Type B pancreatic cell (in vitro differentiated cells): ENCODE measurements around the gene SESN3. TPM values are rescaled to one million over a fixed set of nuclear protein-coding genes. Genes with fewer than 3 reads are reported as not detected.
"Not testable (repeated sequence)": the region's sequence is repeated elsewhere in the genome, so short reads cannot be mapped to it uniquely, and the experiment has no call there.

ENCODE experiments used
- DNase-seq: peaks from one replicate; pipeline ENCODE4 v3.0.0; 2021; ENCODE audit warnings: mixed read lengths; ENCODE audit not compliant: unreplicated experiment; ENCODE audit errors: extremely low spot score
- H3K27ac Mint-ChIP-seq: 2 replicates; pipeline ENCODE4 v1.8.0; 2021; ENCODE audit warnings: mild to moderate bottlenecking, mixed read lengths
- H3K27me3 Mint-ChIP-seq: 2 replicates; pipeline ENCODE4 v1.8.0; 2021; ENCODE audit warnings: mixed read lengths
- H3K36me3 Mint-ChIP-seq: 2 replicates; pipeline ENCODE4 v1.8.0; 2021; ENCODE audit warnings: mixed read lengths
- H3K4me1 Mint-ChIP-seq: one replicate; pipeline ENCODE4 v1.8.0; 2021; ENCODE audit warnings: mixed read lengths; ENCODE audit not compliant: unreplicated experiment
- H3K4me3 Mint-ChIP-seq: 2 replicates; pipeline ENCODE4 v1.8.0; 2021; ENCODE audit warnings: mild to moderate bottlenecking, mixed read lengths
- H3K9me3 Mint-ChIP-seq: 2 replicates; pipeline ENCODE4 v1.8.0; 2021; ENCODE audit warnings: mixed read lengths
- CTCF ChIP-seq: fragments of 200-600 bp; sonication (generic); conservative IDR thresholded peaks from 2 replicates; pipeline ENCODE4 v1.5.0; 2021; ENCODE audit warnings: antibody characterized with exemption, mild to moderate bottlenecking
- total RNA-seq: library from RNA; stranded (reverse); gene quantifications from 2 replicates; pipeline ENCODE4 v1.2.1, GENCODE V29; 2021; ENCODE audit warnings: low replicate concordance

Gene SESN3
- total RNA-seq, 1 donor from 2014 or later = 107 TPM

GRCh38 chr11:95254131-95254704, 23.2 kb upstream of the SESN3 start:
- Mint-ChIP-seq H3K9me3 (no peaks in the 10 kb centered on the region), H3K4me1 (peaks cover 35% of the 10 kb centered on the region), H3K4me3 (peak overlapping the region; percentile 82), H3K27me3 (no peaks in the 10 kb centered on the region), H3K36me3 (no peaks in the 10 kb centered on the region), H3K27ac (peak overlapping the region; percentile 83)
- DNase-seq = peak; percentile 73
- TF ChIP-seq CTCF = no peak

- Mint-ChIP-seq H3K4me3 (peak overlapping the region; percentile 38), H3K4me1 (peaks cover 44% of the 10 kb centered on the region)
These were observed 22.1 kb upstream of the SESN3 start for GRCh38 chr11:95253141-95253540.

GRCh38 chr11:95252586-95252985, 21.6 kb upstream of the SESN3 start:
- Mint-ChIP-seq H3K27me3 (no peaks in the 10 kb centered on the region), H3K4me3 (peak overlapping the region; percentile 38), H3K36me3 (no peaks in the 10 kb centered on the region), H3K4me1 (peaks cover 49% of the 10 kb centered on the region), H3K9me3 (no peaks in the 10 kb centered on the region), H3K27ac (no peak overlapping the region)
- TF ChIP-seq CTCF = no peak
- no peak for DNase-seq

More at GRCh38 chr11:95253141-95253540, 22.1 kb upstream of the SESN3 start:
- no peak for DNase-seq
- no peaks in the 10 kb centered on the region for H3K27me3 Mint-ChIP-seq
- H3K9me3 Mint-ChIP-seq = no peaks in the 10 kb centered on the region
- no peak overlapping the region for H3K27ac Mint-ChIP-seq
- no peaks in the 10 kb centered on the region for H3K36me3 Mint-ChIP-seq
- no peak for TF ChIP-seq CTCF

- H3K27me3 Mint-ChIP-seq, H3K36me3 Mint-ChIP-seq, H3K27ac Mint-ChIP-seq, DNase-seq, H3K9me3 Mint-ChIP-seq, H3K4me3 Mint-ChIP-seq: not testable (repeated sequence)
- H3K4me1 Mint-ChIP-seq = peaks cover 55% of the 10 kb centered on the region
These were observed 20.9 kb upstream of the SESN3 start for GRCh38 chr11:95251896-95252295.

GRCh38 chr11:95248666-95249467, 17.9 kb upstream of the SESN3 start:
- no peaks in the 10 kb centered on the region for H3K27me3 Mint-ChIP-seq
- no peaks in the 10 kb centered on the region for H3K36me3 Mint-ChIP-seq
- no peak for DNase-seq
- TF ChIP-seq CTCF = no peak
- H3K4me3 Mint-ChIP-seq = peak overlapping the region; percentile 7
- peaks cover 35% of the 10 kb centered on the region for H3K4me1 Mint-ChIP-seq
- peak overlapping the region; percentile 66 for H3K27ac Mint-ChIP-seq
- no peaks in the 10 kb centered on the region for H3K9me3 Mint-ChIP-seq

GRCh38 chr11:95247883-95248282, 16.9 kb upstream of the SESN3 start:
- DNase-seq = no peak
- Mint-ChIP-seq H3K27ac (no peak overlapping the region), H3K4me1 (peaks cover 34% of the 10 kb centered on the region), H3K27me3 (no peaks in the 10 kb centered on the region), H3K9me3 (no peaks in the 10 kb centered on the region), H3K36me3 (no peaks in the 10 kb centered on the region), H3K4me3 (no peak overlapping the region)
- no peak for TF ChIP-seq CTCF
